Keratinocyte (primary cell): ENCODE results near the gene NDUFB6.

Experiments
- EZH2 ChIP-seq: IDR thresholded peaks from one replicate; pipeline ENCODE4 v1.6.1; 2012; ENCODE audit warnings: inconsistent platforms, mild to moderate bottlenecking, low read length, moderate library complexity
- TF ChIP-seq, protein P1 (sequence below), 3 experiments: IDR thresholded peaks in 1 of 3; conservative IDR thresholded peaks in 1 of 3; optimal IDR thresholded peaks in 1 of 3; 2 replicates in 2 of 3; 3 replicates in 1 of 3; pipeline versions ENCODE3 to v1.5.1; 2011; ENCODE audit warnings: low read length in 3 of 3, mild to moderate bottlenecking in 3 of 3, moderate library complexity in 2 of 3, control low read depth in 1 of 3, inconsistent platforms in 1 of 3; ENCODE audit not compliant: insufficient read depth in 2 of 3; ENCODE audit errors: extremely low read depth in 1 of 3

DNA sequence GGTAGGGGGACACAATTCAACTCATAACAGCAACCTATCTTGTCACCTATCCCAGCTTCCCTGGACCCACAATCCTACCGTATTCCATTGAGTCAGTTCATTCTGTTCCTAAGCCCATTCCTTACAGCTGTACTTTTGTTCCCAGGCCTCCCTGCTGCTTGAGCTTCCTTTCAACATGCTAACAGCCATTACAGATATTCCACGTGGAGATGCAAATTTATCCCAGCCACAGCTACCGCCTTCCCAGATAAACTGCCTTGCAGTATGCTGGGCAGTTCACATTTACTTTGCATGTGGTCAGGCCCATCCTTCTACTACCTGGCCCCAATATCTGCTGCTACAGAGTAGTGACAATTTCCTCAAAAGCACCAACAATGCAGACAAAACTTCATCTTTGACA lies 70.0 kb downstream of the NDUFB6 start:
- TF ChIP-seq EZH2 = no peak
- TF ChIP-seq, protein P1, sequence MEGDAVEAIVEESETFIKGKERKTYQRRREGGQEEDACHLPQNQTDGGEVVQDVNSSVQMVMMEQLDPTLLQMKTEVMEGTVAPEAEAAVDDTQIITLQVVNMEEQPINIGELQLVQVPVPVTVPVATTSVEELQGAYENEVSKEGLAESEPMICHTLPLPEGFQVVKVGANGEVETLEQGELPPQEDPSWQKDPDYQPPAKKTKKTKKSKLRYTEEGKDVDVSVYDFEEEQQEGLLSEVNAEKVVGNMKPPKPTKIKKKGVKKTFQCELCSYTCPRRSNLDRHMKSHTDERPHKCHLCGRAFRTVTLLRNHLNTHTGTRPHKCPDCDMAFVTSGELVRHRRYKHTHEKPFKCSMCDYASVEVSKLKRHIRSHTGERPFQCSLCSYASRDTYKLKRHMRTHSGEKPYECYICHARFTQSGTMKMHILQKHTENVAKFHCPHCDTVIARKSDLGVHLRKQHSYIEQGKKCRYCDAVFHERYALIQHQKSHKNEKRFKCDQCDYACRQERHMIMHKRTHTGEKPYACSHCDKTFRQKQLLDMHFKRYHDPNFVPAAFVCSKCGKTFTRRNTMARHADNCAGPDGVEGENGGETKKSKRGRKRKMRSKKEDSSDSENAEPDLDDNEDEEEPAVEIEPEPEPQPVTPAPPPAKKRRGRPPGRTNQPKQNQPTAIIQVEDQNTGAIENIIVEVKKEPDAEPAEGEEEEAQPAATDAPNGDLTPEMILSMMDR (optimal IDR thresholded peaks at IDR 0.05 in 1 of 3, IDR thresholded peaks at IDR 0.05 in 1 of 3, conservative IDR thresholded peaks at IDR 0.05 in 1 of 3; ENCODE audit: extremely low read depth in 1 of 3, insufficient read depth in 2 of 3, low read length in 3 of 3) = no peak
